Measurements from ENCODE around the gene TMEM208. TPM values are rescaled to one million over a fixed set of nuclear protein-coding genes. Genes with fewer than 3 reads are reported as not detected.
A peak's percentile ranks its signal among the peaks of the same experiment; 100 is the strongest.

TMEM208 gene
- total and polyA plus RNA-seq, 2 of the 8 experiments (the other 6 are each of a cell fraction or from before 2014, with no cell fraction given) = 37.7 to 100.0 TPM

DNA sequence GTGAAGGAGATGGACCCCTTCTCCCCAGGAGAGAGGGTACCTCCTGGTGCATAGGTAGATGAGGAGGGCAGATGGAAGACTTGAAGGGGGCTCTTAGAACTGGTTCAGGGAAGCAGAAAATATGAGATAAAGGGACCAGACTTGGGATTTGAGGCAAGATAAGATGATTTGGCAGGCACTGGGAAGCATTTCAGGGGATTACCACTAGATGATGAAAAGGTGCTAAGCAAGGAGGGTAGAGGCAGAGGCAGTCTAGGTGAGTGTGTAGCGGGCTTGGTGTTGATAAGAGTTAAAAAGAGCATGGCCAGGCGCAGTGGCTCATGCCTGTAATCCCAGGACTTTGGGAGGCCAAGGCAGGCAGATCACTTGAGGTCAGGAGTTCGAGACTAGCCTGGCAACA lies 36.3 kb downstream of the TMEM208 start:
- Histone ChIP-seq H3K23ac (ENCODE audit: insufficient read length) (no peak overlapping the region), H2AK5ac (ENCODE audit: low read depth, low read length) (no peak overlapping the region), H3K23me2 (ENCODE audit: low read depth, low read length) (no peaks in the 10 kb centered on the region), H2BK15ac (ENCODE audit: low read length) (no peak overlapping the region), H3K79me2 (ENCODE audit: control insufficient read depth in 1 of 2, insufficient read depth in 2 of 2, low read length in 2 of 2) (no peaks in the 10 kb centered on the region), H3K9ac (replicated peaks in 1 of 4; ENCODE audit: extremely low read depth in 1 of 4, low read depth in 3 of 4, low read length in 3 of 4) (no peak overlapping the region), H4K5ac (ENCODE audit: insufficient read length, low read depth, low read length) (no peak overlapping the region), H3K4me2 (ENCODE audit: insufficient read depth in 1 of 2, low read depth in 2 of 2, low read length in 2 of 2) (no peak overlapping the region), H4K8ac (ENCODE audit: extremely low read depth, insufficient read depth, low read length) (peak overlapping the region; percentile 48; the same call in 1 of the 2 replicates), H2BK120ac (replicated peaks; ENCODE audit: low read depth, low read length) (no peak overlapping the region), H3K9me3 (ENCODE audit: insufficient read depth in 2 of 2, low read depth in 1 of 2, low read length in 1 of 2) (no peaks in the 10 kb centered on the region), H3K4ac (replicated peaks; ENCODE audit: insufficient read length, low read depth, low read length) (no peak overlapping the region), H3K79me1 (ENCODE audit: low read depth, low read length) (no peaks in the 10 kb centered on the region), H2AFZ (ENCODE audit: low read length) (no peak overlapping the region), H3K18ac (ENCODE audit: extremely low read depth, low read length) (no peak overlapping the region), H3K14ac (ENCODE audit: insufficient read length) (no peak overlapping the region), H4K20me1 (replicated peaks in 1 of 2; ENCODE audit: control insufficient read depth in 1 of 2, insufficient read depth in 2 of 2, low read length in 2 of 2) (peaks cover 0 to 2% of the 10 kb centered on the region in 2 experiments), H2BK20ac (ENCODE audit: low read length) (no peak overlapping the region), H3K27me3 (replicated peaks in 1 of 4; ENCODE audit: control insufficient read depth in 3 of 4, extremely low read depth in 1 of 4, insufficient read depth in 3 of 4, low read length in 3 of 4) (no peaks in the 10 kb centered on the region; a peak in 1 of 7 replicates), H3K4me1 (replicated peaks in 1 of 4; ENCODE audit: control insufficient read depth in 3 of 4, insufficient read depth in 4 of 4, low read length in 3 of 4) (no peaks in the 10 kb centered on the region; a peak in 1 of 7 replicates), H3K27ac (ENCODE audit: low read depth, low read length) (no peak overlapping the region), H3K36me3 (ENCODE audit: control insufficient read depth in 2 of 4, insufficient read depth in 4 of 4, low read length in 3 of 4) (no peaks in the 10 kb centered on the region), H3K4me3 (ENCODE audit: extremely low read depth in 1 of 4, insufficient read depth in 2 of 4, low read depth in 3 of 4, low read length in 4 of 4) (no peak overlapping the region), H4K91ac (replicated peaks; ENCODE audit: insufficient read length, low read length) (no peak overlapping the region), H2BK12ac (ENCODE audit: low read depth, low read length) (no peak overlapping the region), H2BK5ac (ENCODE audit: low read depth, low read length) (no peak overlapping the region), H3K56ac (replicated peaks; ENCODE audit: insufficient read length, low read depth, low read length) (no peak overlapping the region)
- DNase-seq (ENCODE audit: low read depth in 1 of 2, low spot score in 2 of 2) = no peak
- TF ChIP-seq, protein P1, sequence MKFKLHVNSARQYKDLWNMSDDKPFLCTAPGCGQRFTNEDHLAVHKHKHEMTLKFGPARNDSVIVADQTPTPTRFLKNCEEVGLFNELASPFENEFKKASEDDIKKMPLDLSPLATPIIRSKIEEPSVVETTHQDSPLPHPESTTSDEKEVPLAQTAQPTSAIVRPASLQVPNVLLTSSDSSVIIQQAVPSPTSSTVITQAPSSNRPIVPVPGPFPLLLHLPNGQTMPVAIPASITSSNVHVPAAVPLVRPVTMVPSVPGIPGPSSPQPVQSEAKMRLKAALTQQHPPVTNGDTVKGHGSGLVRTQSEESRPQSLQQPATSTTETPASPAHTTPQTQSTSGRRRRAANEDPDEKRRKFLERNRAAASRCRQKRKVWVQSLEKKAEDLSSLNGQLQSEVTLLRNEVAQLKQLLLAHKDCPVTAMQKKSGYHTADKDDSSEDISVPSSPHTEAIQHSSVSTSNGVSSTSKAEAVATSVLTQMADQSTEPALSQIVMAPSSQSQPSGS (IDR thresholded peaks at IDR 0.05; ENCODE audit: low read length) = no peak
- TF ChIP-seq JUND (IDR thresholded peaks at IDR 0.05; ENCODE audit: low read length) (no peak), EGR1 (IDR thresholded peaks at IDR 0.05; ENCODE audit: borderline replicate concordance, low read depth, low read length) (no peak), PHF8 (conservative IDR thresholded peaks at IDR 0.05; ENCODE audit: low read depth, low read length) (no peak), GABPA (IDR thresholded peaks at IDR 0.05; ENCODE audit: borderline replicate concordance, insufficient read depth, low read length) (no peak), RNF2 (IDR thresholded peaks at IDR 0.05; ENCODE audit: borderline replicate concordance, low read depth, low read length, missing control alignments, poor library complexity, severe bottlenecking) (no peak), SP4 (IDR thresholded peaks at IDR 0.05; ENCODE audit: low read length) (no peak), TAF7 (optimal IDR thresholded peaks at IDR 0.05; ENCODE audit: borderline replicate concordance, low read depth, low read length) (no peak), SAP30 (IDR thresholded peaks at IDR 0.05; ENCODE audit: insufficient read depth, insufficient replicate concordance, low read length) (no peak)
- TF ChIP-seq, protein P2, sequence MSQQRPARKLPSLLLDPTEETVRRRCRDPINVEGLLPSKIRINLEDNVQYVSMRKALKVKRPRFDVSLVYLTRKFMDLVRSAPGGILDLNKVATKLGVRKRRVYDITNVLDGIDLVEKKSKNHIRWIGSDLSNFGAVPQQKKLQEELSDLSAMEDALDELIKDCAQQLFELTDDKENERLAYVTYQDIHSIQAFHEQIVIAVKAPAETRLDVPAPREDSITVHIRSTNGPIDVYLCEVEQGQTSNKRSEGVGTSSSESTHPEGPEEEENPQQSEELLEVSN (IDR thresholded peaks at IDR 0.05) = no peak
- ChIA-PET POLR2A (ENCODE audit: partially characterized antibody) (interaction anchor here (2.8 kb wide), 1 partner anchor 14 kb away, joined by 12 read pairs; the partner anchor contains the start of gene SLC9A5), CTCF (ENCODE audit: partially characterized antibody) (interaction anchor here (1.2 to 14.4 kb wide), 6 partner anchors 15 to 130 kb away, joined by 3 to 217 read pairs (median 8); partner anchors contain the start of genes FHOD1, KCTD19, LRRC36 and PLEKHG4)
- 78% methylated on average over 3 of the region's 3 CpGs; no CpG with 5 or more reads in 1 of the 2 experiments for WGBS, 2 experiments (ENCODE audit: extremely low coverage in 1 of 2, insufficient coverage in 1 of 2, insufficient read length in 1 of 2, insufficient replicate concordance in 2 of 2, low coverage in 1 of 2, low lambda C conversion rate in 2 of 2, missing lambda C conversion rate in 1 of 2)
- no peak for FAIRE-seq
